Heart left ventricle (tissue), 16 donors: ENCODE data around the gene FANCI. TPM values are rescaled to one million over a fixed set of nuclear protein-coding genes. Genes with fewer than 3 reads are reported as not detected.
A peak's percentile ranks its signal among the peaks of the same experiment; 100 is the strongest.

ENCODE experiments used
- ATAC-seq, 4 donors: fragments of 200-7000 bp; cut with Tn5 transposase; one replicate each; pipeline ENCODE4 v1.9.1; 2020 to 2022; ENCODE audit warnings: moderate library complexity in 4 of 4, mild to moderate bottlenecking in 3 of 4, moderate number of reproducible peaks in 1 of 4
- DNase-seq, 5 donors: peaks; one replicate each; pipeline ENCODE4 v3.0.0-alpha.2; 2020
- H3K27ac ChIP-seq, 12 donors: fragments of 200-600 bp; sonication (generic) in 4 of 12; one replicate each; pipeline versions ENCODE4 v1.5.0 to v1.8.0; 2016 to 2022; ENCODE audit warnings: mild to moderate bottlenecking in 2 of 12
- H3K27me3 ChIP-seq, 9 donors: fragments of 200-600 bp; sonication (generic) in 2 of 9; one replicate each; pipeline versions ENCODE4 v1.5.1 to v1.8.0; 2016 to 2022; ENCODE audit warnings: mild to moderate bottlenecking in 3 of 9
- H3K36me3 ChIP-seq, 9 donors: fragments of 200-600 bp; sonication (generic) in 2 of 9; one replicate each; pipeline versions ENCODE4 v1.5.0 to v1.8.0; 2018 to 2022; ENCODE audit warnings: mild to moderate bottlenecking in 2 of 9
- H3K4me1 ChIP-seq, 12 donors: fragments of 200-600 bp; sonication (generic) in 4 of 12; one replicate each; pipeline versions ENCODE4 v1.5.0 to v1.8.0; 2016 to 2022; ENCODE audit warnings: mild to moderate bottlenecking in 3 of 12
- H3K4me3 ChIP-seq, 12 donors: fragments of 200-600 bp; sonication (generic) in 4 of 12; one replicate each; pipeline versions ENCODE4 v1.5.0 to v1.8.0; 2017 to 2022; ENCODE audit warnings: mild to moderate bottlenecking in 9 of 12, moderate library complexity in 4 of 12
- H3K9me3 ChIP-seq, 12 donors: fragments of 200-600 bp; sonication (generic) in 4 of 12; one replicate each; pipeline versions ENCODE4 v1.5.0 to v1.8.0; 2016 to 2022; ENCODE audit warnings: mild to moderate bottlenecking in 1 of 12
- POLR2A ChIP-seq, 2 donors: fragments of 450-650 bp; IDR thresholded peaks; one replicate each; pipeline ENCODE4 v1.6.1; 2017; ENCODE audit warnings: antibody characterized with exemption in 2 of 2, mild to moderate bottlenecking in 2 of 2, moderate library complexity in 2 of 2
- WGBS, 4 donors: extraction: QIAGEN DNeasy Blood & Tissue Kit in 2 of 4; methylation state at CpG; one replicate each; pipeline versions ENCODE4 v1.1.5 to v1.1.7; 2013 to 2018; 5-methylcytosine and 5-hydroxymethylcytosine counted together
- intact Hi-C, 10 donors: fragments of 100-400 bp; cut with DNase I; formaldehyde crosslinking; loops; one replicate each; pipeline versions ENCODE4 v1.11.1 to v1.14.2; 2022
- polyA plus RNA-seq, 2 donors: library from polyadenylated mRNA; stranded (reverse); fragments of 200-250 nt; gene quantifications; one replicate each; pipeline ENCODE4 v1.2.3, GENCODE V29; 2013
- total RNA-seq, 9 donors: library from RNA; depleted of rRNA in 2 of 9; stranded (reverse); fragments of >200 nt in 2 of 9; fragmentation: NEBNext Ultra II Directional in 3 of 9; extraction: Animal tissue kit (Norgen Biotek cat#: 25700) in 3 of 9; gene quantifications; one replicate each; pipeline versions ENCODE4 v1.1.0 to v1.2.4, GENCODE V29; 2016 to 2023
- TF ChIP-seq, protein P1 (sequence below), 12 donors: fragments of 200-600 bp; sonication (generic) in 4 of 12; IDR thresholded peaks; one replicate each; pipeline versions ENCODE4 v1.5.0 to v1.8.0; 2018 to 2022; ENCODE audit warnings: antibody characterized with exemption in 12 of 12, mild to moderate bottlenecking in 5 of 12
- donor health status: ischemic (EF 13 %, LVEDD 7.1; RV severe dilation, severe dysfunction).
- donor health status: healthy with polysubstance abuse.
- donor health status: DM: no; HTN: yes; CAD: no.
- donor health status: DM: no; HTN: no; CAD: no.
- donor health status: ischemic (EF 25% LVEDD 6.9; RV normal size, moderate dysfunction).
- donor health status: ischemic (EF 25% LVEDD 5.7; RV mildly dilated, moderate dysfunction).
- donor health status: healthy.
- donor health status: DM: yes; HTN: yes; CAD: no.
- donor health status: ischemic (EF 35%, LVEDD 5.7; RV mildly dilated, moderate dysfunction).
- donor health status: nonischemic (EF 11% LVEDD 7.7; RV severe dilation, severe dysfunction).
- donor health status: DM: yes; HTN: yes; CAD: no.
- donor health status: PGD.
- donor health status: ischemic (EF 29% LVEDD 5.4; RV normal size, mild dysfunction).
- donor health status: nonischemic (EF 23%, LVEDD 6.1; RV moderate dilation, normal function).

The FANCI gene
- total and polyA plus RNA-seq, 11 donors, result 0.42 to 10.3 (median 1.9) TPM

DNA sequence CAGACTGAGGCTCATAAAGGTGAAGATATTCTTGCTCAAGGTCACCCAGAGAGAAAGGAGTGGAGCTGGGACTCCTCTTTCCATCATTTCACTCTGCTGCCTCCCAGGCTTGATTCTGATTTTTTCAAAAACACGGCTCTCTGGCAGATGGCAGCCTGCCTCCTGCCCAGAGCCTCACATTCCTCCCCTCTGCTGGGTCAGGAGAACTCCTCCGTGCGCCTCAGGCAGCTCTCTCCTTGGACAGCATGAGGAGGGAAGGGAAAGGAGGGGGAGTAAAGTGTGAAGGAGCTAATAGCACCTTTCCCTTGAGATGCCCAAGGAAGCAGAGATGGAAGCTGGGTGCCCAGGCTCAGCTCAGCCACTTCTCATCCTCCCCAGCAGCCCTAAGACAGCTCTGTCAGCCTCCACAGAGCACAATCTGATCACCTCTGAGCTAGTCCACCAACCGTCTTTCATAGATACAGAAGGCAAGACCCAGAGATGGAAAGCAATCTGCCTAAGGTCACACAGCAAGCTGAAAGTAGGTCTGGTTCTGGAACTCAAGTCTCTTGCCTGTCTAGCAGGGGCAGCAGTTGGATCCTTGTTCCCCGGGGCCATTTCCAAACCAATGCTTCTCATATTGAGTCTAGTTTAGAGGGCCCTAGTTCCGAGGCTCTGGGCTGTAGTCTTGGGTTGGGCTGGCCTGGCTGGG lies 25.9 kb upstream of the FANCI start:
- no peak for DNase-seq
- no peak for ATAC-seq
- H3K27ac ChIP-seq, result no peak overlapping the region
- H3K36me3 ChIP-seq, result no peaks in the 10 kb centered on the region
- H3K27me3 ChIP-seq, result no peaks in the 10 kb centered on the region
- intact Hi-C loops, result loop anchor here in 1 of 10 donors (10.0 kb wide), 1 partner anchor 67 kb away; no protein-coding TSS in a partner anchor
- no peak for TF ChIP-seq POLR2A (IDR thresholded peaks at IDR 0.05)
- TF ChIP-seq, protein P1, sequence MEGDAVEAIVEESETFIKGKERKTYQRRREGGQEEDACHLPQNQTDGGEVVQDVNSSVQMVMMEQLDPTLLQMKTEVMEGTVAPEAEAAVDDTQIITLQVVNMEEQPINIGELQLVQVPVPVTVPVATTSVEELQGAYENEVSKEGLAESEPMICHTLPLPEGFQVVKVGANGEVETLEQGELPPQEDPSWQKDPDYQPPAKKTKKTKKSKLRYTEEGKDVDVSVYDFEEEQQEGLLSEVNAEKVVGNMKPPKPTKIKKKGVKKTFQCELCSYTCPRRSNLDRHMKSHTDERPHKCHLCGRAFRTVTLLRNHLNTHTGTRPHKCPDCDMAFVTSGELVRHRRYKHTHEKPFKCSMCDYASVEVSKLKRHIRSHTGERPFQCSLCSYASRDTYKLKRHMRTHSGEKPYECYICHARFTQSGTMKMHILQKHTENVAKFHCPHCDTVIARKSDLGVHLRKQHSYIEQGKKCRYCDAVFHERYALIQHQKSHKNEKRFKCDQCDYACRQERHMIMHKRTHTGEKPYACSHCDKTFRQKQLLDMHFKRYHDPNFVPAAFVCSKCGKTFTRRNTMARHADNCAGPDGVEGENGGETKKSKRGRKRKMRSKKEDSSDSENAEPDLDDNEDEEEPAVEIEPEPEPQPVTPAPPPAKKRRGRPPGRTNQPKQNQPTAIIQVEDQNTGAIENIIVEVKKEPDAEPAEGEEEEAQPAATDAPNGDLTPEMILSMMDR (IDR thresholded peaks at IDR 0.05), result no peak
- peaks cover 0 to 5% (median 0%) of the 10 kb centered on the region in 12 donors for H3K4me1 ChIP-seq
- H3K9me3 ChIP-seq, result no peaks in the 10 kb centered on the region
- WGBS, 4 donors, result 70 to 76% (median 72%) methylated on average over 6 of the region's 6 CpGs
- no peak overlapping the region for H3K4me3 ChIP-seq

DNA sequence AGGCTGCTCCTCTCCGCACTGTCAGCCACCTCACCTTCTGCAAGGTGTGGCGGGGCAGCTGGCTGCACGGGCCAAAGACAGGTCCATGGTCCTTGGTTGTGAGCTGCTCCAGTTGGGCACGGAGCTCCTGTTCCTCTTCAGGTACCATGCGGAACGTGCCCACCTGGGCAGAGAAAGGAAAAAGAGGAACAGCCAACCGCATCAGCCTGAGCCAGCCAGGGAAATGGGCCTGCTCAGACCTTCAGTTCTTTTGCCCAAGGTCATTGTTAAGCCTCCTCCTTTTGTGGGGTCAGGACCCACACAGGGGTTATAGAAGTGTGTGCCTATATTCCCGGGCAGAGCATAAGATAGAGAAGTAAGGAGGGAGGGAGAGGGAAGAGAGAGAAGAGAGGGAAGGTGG lies 25.2 kb upstream of the FANCI start:
- intact Hi-C loops, result loop anchor here in 1 of 10 donors (10.0 kb wide), 1 partner anchor 66 kb away; no protein-coding TSS in a partner anchor
- H3K36me3 ChIP-seq, result no peaks in the 10 kb centered on the region
- no peak for TF ChIP-seq POLR2A (IDR thresholded peaks at IDR 0.05)
- TF ChIP-seq, protein P1 (IDR thresholded peaks at IDR 0.05), result no peak
- no peak overlapping the region for H3K4me3 ChIP-seq
- no peaks in the 10 kb centered on the region for H3K27me3 ChIP-seq
- no peak overlapping the region for H3K27ac ChIP-seq
- H3K9me3 ChIP-seq, result no peaks in the 10 kb centered on the region
- DNase-seq, result no peak
- ATAC-seq, result peak in 1 of 4 donors; percentile 11
- 87 to 90% (median 90%) methylated on average over 6 to 8 of the region's 8 CpGs for WGBS, 4 donors
- peaks cover 0 to 5% (median 0%) of the 10 kb centered on the region in 12 donors for H3K4me1 ChIP-seq

DNA sequence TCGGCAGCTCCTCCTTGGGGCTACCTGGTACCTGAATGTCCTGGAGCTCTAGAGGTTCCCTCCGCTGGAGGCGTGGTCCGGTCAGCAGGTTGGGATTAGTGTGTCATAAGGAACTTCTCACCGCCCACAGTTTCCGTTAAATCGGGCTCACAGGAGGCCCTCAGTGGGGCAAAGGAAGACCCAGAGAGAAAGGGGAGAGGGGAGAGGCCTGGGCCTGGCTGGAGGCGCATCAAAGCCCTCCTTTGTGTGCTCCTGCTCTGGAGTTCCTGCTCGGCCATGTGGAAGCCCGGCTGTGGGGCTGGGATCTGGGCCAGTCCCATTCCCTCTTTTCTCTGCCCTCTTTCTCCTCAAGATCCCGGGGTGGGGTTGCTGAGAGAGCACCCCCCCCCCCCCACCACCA lies 22.2 kb upstream of the FANCI start, which contains the start of gene RLBP1:
Gene RLBP1 (minus strand): TSS at position 37 of the 400 bp plus-strand sequence. CDS start 2,604 bp downstream, outside the sequence.
- H3K27me3 ChIP-seq, result no peaks in the 10 kb centered on the region
- no peaks in the 10 kb centered on the region for H3K36me3 ChIP-seq
- DNase-seq, result no peak
- no peak within 1 kb of the TSS for H3K4me3 ChIP-seq
- WGBS, 4 donors, result 71 to 79% (median 77%) methylated on average over 9 to 11 of the region's 11 CpGs
- no peak for ATAC-seq
- TF ChIP-seq, protein P1 (IDR thresholded peaks at IDR 0.05), result no peak
- no peak for TF ChIP-seq POLR2A (IDR thresholded peaks at IDR 0.05)
- H3K27ac ChIP-seq, result no peak within 1 kb of the TSS
- intact Hi-C loops, result no loop called here
- no peaks in the 10 kb centered on the region for H3K9me3 ChIP-seq
- peaks cover 0 to 5% (median 0%) of the 10 kb centered on the region in 12 donors for H3K4me1 ChIP-seq

DNA sequence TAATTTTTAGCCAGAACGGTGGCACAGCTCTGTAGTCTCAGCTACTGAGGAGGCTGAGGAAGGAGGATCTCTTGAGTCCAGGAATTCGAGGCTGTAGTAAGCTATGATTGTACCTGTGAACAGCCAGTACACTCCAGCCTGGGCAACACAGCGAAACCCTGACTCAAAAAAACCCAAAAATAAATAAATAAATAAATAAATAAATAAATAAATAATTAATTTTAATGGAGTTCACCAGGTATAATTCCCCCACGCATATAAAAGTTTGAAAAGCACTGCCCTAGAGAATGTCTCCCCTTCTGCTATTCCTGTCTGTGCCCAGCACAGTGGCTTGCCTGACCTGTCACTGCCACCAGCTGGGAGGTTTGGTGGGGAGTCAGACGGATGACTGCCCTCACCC lies 18.2 kb upstream of the FANCI start:
- DNase-seq, result no peak
- Histone ChIP-seq H3K36me3 (no peaks in the 10 kb centered on the region), H3K27ac (no peak overlapping the region), H3K9me3 (no peaks in the 10 kb centered on the region), H3K4me1 (no peaks in the 10 kb centered on the region), H3K4me3 (no peak overlapping the region), H3K27me3 (peaks cover 0 to 3% (median 0%) of the 10 kb centered on the region in 9 donors)
- intact Hi-C loops, result no loop called here
- no peak for TF ChIP-seq POLR2A (IDR thresholded peaks at IDR 0.05)
- TF ChIP-seq, protein P1 (IDR thresholded peaks at IDR 0.05), result no peak
- WGBS, 4 donors, result 94 to 98% (median 96%) methylated on average over 5 of the region's 5 CpGs
- no peak for ATAC-seq
